ENCODE data around the gene RASGRF2.

RASGRF2 gene, protein sequence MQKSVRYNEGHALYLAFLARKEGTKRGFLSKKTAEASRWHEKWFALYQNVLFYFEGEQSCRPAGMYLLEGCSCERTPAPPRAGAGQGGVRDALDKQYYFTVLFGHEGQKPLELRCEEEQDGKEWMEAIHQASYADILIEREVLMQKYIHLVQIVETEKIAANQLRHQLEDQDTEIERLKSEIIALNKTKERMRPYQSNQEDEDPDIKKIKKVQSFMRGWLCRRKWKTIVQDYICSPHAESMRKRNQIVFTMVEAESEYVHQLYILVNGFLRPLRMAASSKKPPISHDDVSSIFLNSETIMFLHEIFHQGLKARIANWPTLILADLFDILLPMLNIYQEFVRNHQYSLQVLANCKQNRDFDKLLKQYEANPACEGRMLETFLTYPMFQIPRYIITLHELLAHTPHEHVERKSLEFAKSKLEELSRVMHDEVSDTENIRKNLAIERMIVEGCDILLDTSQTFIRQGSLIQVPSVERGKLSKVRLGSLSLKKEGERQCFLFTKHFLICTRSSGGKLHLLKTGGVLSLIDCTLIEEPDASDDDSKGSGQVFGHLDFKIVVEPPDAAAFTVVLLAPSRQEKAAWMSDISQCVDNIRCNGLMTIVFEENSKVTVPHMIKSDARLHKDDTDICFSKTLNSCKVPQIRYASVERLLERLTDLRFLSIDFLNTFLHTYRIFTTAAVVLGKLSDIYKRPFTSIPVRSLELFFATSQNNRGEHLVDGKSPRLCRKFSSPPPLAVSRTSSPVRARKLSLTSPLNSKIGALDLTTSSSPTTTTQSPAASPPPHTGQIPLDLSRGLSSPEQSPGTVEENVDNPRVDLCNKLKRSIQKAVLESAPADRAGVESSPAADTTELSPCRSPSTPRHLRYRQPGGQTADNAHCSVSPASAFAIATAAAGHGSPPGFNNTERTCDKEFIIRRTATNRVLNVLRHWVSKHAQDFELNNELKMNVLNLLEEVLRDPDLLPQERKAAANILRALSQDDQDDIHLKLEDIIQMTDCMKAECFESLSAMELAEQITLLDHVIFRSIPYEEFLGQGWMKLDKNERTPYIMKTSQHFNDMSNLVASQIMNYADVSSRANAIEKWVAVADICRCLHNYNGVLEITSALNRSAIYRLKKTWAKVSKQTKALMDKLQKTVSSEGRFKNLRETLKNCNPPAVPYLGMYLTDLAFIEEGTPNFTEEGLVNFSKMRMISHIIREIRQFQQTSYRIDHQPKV (N-terminal part only)

DNA sequence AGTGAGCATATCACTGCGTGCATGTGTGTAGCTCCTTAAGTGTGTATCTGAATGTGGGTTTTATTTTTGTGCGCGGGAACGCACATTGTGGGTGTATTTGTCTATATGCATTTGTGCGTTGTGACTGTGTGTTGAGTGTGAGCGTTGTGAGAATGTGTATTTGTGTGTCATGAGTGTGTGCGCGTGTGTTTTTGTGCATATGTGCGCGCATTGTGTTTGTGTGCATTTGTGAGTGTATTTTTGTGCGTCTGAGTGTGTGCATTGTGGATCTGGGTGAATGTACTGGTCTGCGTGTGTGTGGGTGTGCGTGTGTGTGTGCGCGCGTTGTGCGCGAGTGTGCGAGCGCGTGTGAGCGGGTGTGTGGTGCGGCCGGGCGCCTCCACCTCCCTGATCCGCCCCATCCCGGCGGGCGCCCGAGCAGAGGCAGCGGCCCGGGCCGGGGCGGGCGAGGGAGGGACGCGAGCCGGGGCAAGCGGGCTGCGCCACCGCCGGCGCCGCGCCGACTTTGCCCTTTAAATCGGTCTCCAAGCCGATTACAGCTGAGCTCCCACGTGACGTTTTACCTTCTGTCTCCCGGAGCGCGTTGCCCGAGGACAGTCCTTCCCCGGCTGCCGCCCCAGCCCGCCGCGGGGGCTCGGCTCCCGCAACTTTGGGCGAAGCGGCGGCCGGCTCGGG lies at the start of gene RASGRF2:
RASGRF2 (plus strand) TSS at position 596 of the 675 bp plus-strand sequence. CDS start 376 bp downstream, outside the sequence.
- no peak for DNase-seq (ENCODE audit: low read depth)
- TF ChIP-seq, protein P1, sequence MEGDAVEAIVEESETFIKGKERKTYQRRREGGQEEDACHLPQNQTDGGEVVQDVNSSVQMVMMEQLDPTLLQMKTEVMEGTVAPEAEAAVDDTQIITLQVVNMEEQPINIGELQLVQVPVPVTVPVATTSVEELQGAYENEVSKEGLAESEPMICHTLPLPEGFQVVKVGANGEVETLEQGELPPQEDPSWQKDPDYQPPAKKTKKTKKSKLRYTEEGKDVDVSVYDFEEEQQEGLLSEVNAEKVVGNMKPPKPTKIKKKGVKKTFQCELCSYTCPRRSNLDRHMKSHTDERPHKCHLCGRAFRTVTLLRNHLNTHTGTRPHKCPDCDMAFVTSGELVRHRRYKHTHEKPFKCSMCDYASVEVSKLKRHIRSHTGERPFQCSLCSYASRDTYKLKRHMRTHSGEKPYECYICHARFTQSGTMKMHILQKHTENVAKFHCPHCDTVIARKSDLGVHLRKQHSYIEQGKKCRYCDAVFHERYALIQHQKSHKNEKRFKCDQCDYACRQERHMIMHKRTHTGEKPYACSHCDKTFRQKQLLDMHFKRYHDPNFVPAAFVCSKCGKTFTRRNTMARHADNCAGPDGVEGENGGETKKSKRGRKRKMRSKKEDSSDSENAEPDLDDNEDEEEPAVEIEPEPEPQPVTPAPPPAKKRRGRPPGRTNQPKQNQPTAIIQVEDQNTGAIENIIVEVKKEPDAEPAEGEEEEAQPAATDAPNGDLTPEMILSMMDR (conservative IDR thresholded peaks at IDR 0.05; ENCODE audit: low read length), result no peak
- H3K4me3 ChIP-seq (ENCODE audit: low read length), result peak within 1 kb of the TSS; percentile 47

DNA sequence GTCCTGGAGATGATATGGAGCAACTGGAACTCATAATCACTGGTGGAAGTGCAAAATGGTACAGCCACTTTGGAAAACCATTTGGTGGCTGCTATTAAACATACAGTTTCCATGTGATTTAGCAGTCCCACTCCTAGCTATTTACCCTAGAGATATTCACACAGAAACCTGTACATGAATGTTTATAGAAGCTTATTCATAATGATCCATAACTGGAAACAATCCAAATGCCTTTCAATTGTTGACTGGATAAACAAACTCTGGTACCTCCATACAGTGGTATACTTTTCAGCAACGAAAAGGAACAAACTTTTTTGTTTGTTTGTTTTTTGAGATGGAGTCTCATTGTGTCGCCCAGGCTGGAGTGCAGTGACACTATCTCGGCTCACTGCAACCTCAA lies 47.7 kb upstream of the RASGRF2 start:
- DNase-seq (ENCODE audit: low read depth), result no peak
- TF ChIP-seq, protein P1 (conservative IDR thresholded peaks at IDR 0.05; ENCODE audit: low read length), result no peak

DNA sequence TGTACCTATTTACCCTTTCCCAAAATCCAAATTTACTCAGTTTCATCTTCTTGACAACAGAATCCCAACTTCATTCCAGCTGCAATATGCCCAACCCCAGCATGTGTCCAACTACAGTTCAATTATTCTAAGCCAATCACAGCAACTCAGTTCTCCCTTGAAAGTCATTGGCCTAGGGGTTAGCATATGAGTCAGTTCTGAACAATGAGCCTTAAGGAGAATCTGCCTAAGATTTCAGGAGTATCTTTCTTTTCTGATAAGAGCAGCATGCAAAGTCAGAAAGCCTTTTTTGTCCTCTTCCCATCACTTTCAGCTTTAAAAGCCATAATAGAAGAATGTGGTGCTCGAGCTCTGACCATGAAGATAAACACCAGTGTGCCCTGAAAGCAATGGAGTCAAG lies 44.4 kb upstream of the RASGRF2 start:
- TF ChIP-seq, protein P1 (conservative IDR thresholded peaks at IDR 0.05; ENCODE audit: low read length), result no peak
- no peak overlapping the region for H3K4me3 ChIP-seq (ENCODE audit: low read length)
- DNase-seq (ENCODE audit: low read depth), result no peak

More for the DNA sequence above, 47.7 kb upstream of the RASGRF2 start:
- no peak overlapping the region for H3K4me3 ChIP-seq (ENCODE audit: low read length)

DNA sequence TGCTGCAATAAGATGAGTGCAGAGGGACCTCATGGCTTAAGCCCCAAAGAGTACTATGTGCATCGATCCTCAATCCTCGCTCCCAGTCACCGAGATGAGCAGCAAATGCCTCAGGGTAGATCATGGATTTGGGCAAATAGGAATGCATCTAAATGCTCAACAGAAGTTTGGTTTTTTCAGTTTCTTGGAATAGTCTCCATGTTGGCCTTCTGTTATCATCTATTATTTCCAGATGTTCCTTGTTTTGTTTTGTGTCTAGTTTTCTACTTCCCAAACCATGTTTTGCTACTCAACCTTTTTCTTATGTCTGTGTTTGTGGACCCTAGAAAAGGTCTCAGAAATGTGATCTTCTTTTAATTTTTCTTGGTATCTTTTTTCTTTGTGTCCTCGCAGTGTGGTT lies 43.5 kb upstream of the RASGRF2 start:
- TF ChIP-seq, protein P1 (conservative IDR thresholded peaks at IDR 0.05; ENCODE audit: low read length), result no peak
- DNase-seq (ENCODE audit: low read depth), result peak; percentile 49
- H3K4me3 ChIP-seq (ENCODE audit: low read length), result no peak overlapping the region

DNA sequence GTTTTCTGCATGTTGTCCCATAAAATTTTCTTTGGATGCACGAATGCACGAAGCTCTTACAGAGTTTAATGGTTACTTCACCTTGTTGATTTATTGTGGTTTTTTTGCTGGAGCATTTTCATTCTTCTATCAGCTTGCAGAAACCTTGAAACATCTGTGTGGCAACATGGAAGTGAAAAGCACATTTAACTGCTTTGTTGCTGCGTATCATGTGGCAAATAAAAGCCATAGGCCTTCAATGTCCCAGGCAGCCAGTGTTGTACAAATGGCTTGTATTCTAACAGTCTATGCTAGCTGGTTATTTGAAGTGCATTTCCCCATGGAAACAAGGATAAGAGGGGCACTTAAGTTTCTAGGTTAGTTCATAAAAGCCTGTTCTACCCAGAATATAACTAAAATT lies 42.5 kb upstream of the RASGRF2 start:
- peak; percentile 70 for DNase-seq (ENCODE audit: low read depth)
- H3K4me3 ChIP-seq (ENCODE audit: low read length), result no peak overlapping the region
- TF ChIP-seq, protein P1 (conservative IDR thresholded peaks at IDR 0.05; ENCODE audit: low read length), result no peak

DNA sequence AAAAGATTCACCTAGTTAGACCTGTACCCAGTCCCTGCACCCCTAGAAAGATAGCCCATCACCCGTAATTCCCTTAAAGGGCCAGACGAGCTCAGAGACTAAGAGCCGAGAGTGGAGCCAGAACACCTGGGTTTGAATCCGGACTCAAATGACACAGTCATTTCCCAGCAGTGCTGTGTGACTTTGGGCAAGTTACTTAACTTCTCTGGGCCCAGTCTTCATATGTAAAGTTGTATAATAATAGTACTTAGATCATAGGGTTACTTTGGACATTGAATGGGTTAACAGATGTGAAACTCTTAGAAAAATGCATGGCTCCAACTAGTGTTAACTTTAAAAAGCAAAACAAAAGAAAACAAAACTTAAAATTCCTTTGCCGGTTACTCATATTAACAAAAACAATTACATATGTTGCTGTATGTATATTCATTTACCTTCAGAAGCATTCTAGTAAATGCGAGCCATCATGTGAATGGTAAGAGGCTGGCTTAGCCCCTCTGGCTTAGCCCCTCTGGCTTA lies 40.4 kb upstream of the RASGRF2 start:
- no peak for DNase-seq (ENCODE audit: low read depth)
- TF ChIP-seq, protein P1 (conservative IDR thresholded peaks at IDR 0.05; ENCODE audit: low read length), result no peak
- no peak overlapping the region for H3K4me3 ChIP-seq (ENCODE audit: low read length)
